ENCODE measurements around the gene JADE2. TPM values are rescaled to one million over a fixed set of nuclear protein-coding genes. Genes with fewer than 3 reads are reported as not detected.
A peak's percentile ranks its signal among the peaks of the same experiment; 100 is the strongest.

JADE2 gene
- total RNA-seq, 1 experiment from 2014 or later = 138 TPM

GRCh38 chr5:134547066-134547465 lies 21.6 kb downstream of the JADE2 start:
- Mint-ChIP-seq H3K27me3 (ENCODE audit: insufficient read depth, unreplicated experiment) (no peaks in the 10 kb centered on the region), H3K27ac (ENCODE audit: low read depth, unreplicated experiment) (no peak overlapping the region), H3K4me1 (ENCODE audit: insufficient read depth, unreplicated experiment) (peaks cover 16% of the 10 kb centered on the region), H3K36me3 (ENCODE audit: insufficient read depth, unreplicated experiment) (peaks cover 96% of the 10 kb centered on the region), H3K9me3 (ENCODE audit: unreplicated experiment) (no peaks in the 10 kb centered on the region), H3K4me3 (ENCODE audit: unreplicated experiment) (no peak overlapping the region)
- no peak for DNase-seq (ENCODE audit: unreplicated experiment)
- ChIA-PET CTCF (interaction anchor here (0.6 to 1.5 kb wide), 8 partner anchors 11 to 370 kb away, joined by 3 to 5 read pairs (median 3); partner anchors contain the start of gene CDKN2AIPNL), POLR2A (interaction anchor here (0.6 to 2.4 kb wide), 20 partner anchors 9 to 370 kb away, joined by 3 to 14 read pairs (median 4); partner anchors contain the start of genes CDKN2AIPNL, JADE2, SKP1 and UBE2B)
- intact Hi-C loops (cut with micrococcal nuclease) = no loop called here
- TF ChIP-seq CTCF (IDR thresholded peaks at IDR 0.05; ENCODE audit: unreplicated experiment) = no peak
- no TSS peak for BruUV-seq (replicated peaks)

- no peaks in the 10 kb centered on the region for H3K9me3 Mint-ChIP-seq (ENCODE audit: unreplicated experiment)
- ChIA-PET CTCF (interaction anchor here (0.6 to 1.5 kb wide), 6 partner anchors 11 to 369 kb away, joined by 3 to 5 read pairs (median 3); no protein-coding TSS in a partner anchor), POLR2A (interaction anchor here (0.6 to 2.4 kb wide), 20 partner anchors 8 to 371 kb away, joined by 3 to 14 read pairs (median 4); partner anchors contain the start of genes CDKN2AIPNL, JADE2, SKP1 and UBE2B)
- H3K27ac Mint-ChIP-seq (ENCODE audit: low read depth, unreplicated experiment) = peak overlapping the region; percentile 57
- no TSS peak for BruUV-seq (replicated peaks)
- intact Hi-C loops (cut with micrococcal nuclease) = no loop called here
- peak; percentile 91 for DNase-seq (ENCODE audit: unreplicated experiment)
- H3K27me3 Mint-ChIP-seq (ENCODE audit: insufficient read depth, unreplicated experiment) = no peaks in the 10 kb centered on the region
- peaks cover 19% of the 10 kb centered on the region for H3K4me1 Mint-ChIP-seq (ENCODE audit: insufficient read depth, unreplicated experiment)
- peaks cover 96% of the 10 kb centered on the region for H3K36me3 Mint-ChIP-seq (ENCODE audit: insufficient read depth, unreplicated experiment)
- H3K4me3 Mint-ChIP-seq (ENCODE audit: unreplicated experiment) = no peak overlapping the region
- no peak for TF ChIP-seq CTCF (IDR thresholded peaks at IDR 0.05; ENCODE audit: unreplicated experiment)
These were observed 22.1 kb downstream of the JADE2 start for GRCh38 chr5:134547579-134547978.

- BruUV-seq (replicated peaks) = no TSS peak
- H3K27ac Mint-ChIP-seq (ENCODE audit: low read depth, unreplicated experiment) = peak overlapping the region; percentile 57
- no peak overlapping the region for H3K4me3 Mint-ChIP-seq (ENCODE audit: unreplicated experiment)
- no peak for DNase-seq (ENCODE audit: unreplicated experiment)
- no peaks in the 10 kb centered on the region for H3K9me3 Mint-ChIP-seq (ENCODE audit: unreplicated experiment)
- intact Hi-C loops (cut with micrococcal nuclease) = no loop called here
- no peaks in the 10 kb centered on the region for H3K27me3 Mint-ChIP-seq (ENCODE audit: insufficient read depth, unreplicated experiment)
- peaks cover 23% of the 10 kb centered on the region for H3K4me1 Mint-ChIP-seq (ENCODE audit: insufficient read depth, unreplicated experiment)
- CTCF ChIA-PET = interaction anchor here (0.6 to 1.2 kb wide), 2 partner anchors 19 to 51 kb away, joined by 3 read pairs; no protein-coding TSS in a partner anchor
- no peak for TF ChIP-seq CTCF (IDR thresholded peaks at IDR 0.05; ENCODE audit: unreplicated experiment)
- H3K36me3 Mint-ChIP-seq (ENCODE audit: insufficient read depth, unreplicated experiment) = peaks cover 96% of the 10 kb centered on the region
- POLR2A ChIA-PET = interaction anchor here (0.7 to 2.4 kb wide), 9 partner anchors 10 to 177 kb away, joined by 3 to 14 read pairs (median 6); partner anchors contain the start of genes CDKN2AIPNL, JADE2 and UBE2B
These were observed 22.7 kb downstream of the JADE2 start for GRCh38 chr5:134547999-134548658.

DNA sequence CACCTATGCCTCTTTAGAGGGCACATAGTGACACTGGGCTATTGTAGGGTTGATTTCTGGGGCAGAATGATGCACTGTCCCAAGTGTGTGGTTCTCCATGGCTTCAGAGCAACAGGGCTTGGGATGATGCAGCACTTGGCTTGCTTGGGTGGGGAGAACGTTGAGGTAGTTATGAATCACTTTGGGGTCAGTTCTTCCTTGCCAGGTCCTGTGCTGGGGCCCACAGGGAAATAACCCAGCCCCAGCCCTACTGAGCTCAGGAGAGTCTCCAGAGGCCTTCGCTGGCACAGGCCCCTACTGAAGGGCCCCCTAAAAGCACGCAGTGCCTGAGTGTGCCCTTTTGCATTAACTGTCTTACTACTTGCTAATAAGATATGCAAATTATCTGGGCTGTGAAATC lies 24.2 kb downstream of the JADE2 start:
- intact Hi-C loops (cut with micrococcal nuclease) = no loop called here
- Mint-ChIP-seq H3K36me3 (ENCODE audit: insufficient read depth, unreplicated experiment) (peaks cover 97% of the 10 kb centered on the region), H3K4me3 (ENCODE audit: unreplicated experiment) (no peak overlapping the region), H3K9me3 (ENCODE audit: unreplicated experiment) (no peaks in the 10 kb centered on the region), H3K27me3 (ENCODE audit: insufficient read depth, unreplicated experiment) (no peaks in the 10 kb centered on the region), H3K4me1 (ENCODE audit: insufficient read depth, unreplicated experiment) (peaks cover 32% of the 10 kb centered on the region), H3K27ac (ENCODE audit: low read depth, unreplicated experiment) (no peak overlapping the region)
- no peak for TF ChIP-seq CTCF (IDR thresholded peaks at IDR 0.05; ENCODE audit: unreplicated experiment)
- no peak for DNase-seq (ENCODE audit: unreplicated experiment)
- ChIA-PET CTCF (no interaction called here), POLR2A (interaction anchor here (3.9 kb wide), 1 partner anchor 23 kb away, joined by 21 read pairs; the partner anchor contains the start of gene JADE2)
- BruUV-seq (replicated peaks) = no TSS peak

Measured in MCF 10A (cell line).